ENCODE data around the gene MFRP.

DNA sequence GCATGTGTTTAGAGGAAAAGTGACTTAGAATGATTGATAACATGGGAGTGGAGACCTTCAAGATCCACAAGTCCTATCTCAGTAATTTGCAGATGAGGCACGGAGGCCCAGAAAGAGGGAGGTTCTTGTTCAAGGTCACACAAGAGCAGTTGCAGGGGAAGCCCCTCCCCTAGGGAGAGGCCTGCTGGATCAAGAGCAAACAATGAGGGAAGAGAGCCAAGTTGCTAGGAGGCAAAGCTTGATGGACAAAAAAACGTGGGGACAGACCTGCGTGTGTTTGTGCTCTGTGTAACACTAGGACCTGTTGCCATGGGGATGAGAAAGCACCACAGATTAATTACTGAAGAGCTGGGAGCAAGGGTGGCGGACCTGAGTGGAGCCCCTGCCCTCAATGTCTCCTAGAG, 6.4 kb upstream of the MFRP start:
- TF ChIP-seq, protein P1, sequence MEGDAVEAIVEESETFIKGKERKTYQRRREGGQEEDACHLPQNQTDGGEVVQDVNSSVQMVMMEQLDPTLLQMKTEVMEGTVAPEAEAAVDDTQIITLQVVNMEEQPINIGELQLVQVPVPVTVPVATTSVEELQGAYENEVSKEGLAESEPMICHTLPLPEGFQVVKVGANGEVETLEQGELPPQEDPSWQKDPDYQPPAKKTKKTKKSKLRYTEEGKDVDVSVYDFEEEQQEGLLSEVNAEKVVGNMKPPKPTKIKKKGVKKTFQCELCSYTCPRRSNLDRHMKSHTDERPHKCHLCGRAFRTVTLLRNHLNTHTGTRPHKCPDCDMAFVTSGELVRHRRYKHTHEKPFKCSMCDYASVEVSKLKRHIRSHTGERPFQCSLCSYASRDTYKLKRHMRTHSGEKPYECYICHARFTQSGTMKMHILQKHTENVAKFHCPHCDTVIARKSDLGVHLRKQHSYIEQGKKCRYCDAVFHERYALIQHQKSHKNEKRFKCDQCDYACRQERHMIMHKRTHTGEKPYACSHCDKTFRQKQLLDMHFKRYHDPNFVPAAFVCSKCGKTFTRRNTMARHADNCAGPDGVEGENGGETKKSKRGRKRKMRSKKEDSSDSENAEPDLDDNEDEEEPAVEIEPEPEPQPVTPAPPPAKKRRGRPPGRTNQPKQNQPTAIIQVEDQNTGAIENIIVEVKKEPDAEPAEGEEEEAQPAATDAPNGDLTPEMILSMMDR (IDR thresholded peaks at IDR 0.05; ENCODE audit: low read depth, low read length) = no peak
- TF ChIP-seq POLR2A (IDR thresholded peaks at IDR 0.05; ENCODE audit: extremely low read depth, insufficient read length) = no peak

All from NB4 (cell line).